ENCODE measurements around the gene CCDC88C. TPM values are rescaled to one million over a fixed set of nuclear protein-coding genes. Genes with fewer than 3 reads are reported as not detected.
A peak's percentile ranks its signal among the peaks of the same experiment; 100 is the strongest.

Gene CCDC88C
- total and polyA plus RNA-seq, 2 experiments from 2014 or later, result 23.6 to 60.7 TPM

DNA sequence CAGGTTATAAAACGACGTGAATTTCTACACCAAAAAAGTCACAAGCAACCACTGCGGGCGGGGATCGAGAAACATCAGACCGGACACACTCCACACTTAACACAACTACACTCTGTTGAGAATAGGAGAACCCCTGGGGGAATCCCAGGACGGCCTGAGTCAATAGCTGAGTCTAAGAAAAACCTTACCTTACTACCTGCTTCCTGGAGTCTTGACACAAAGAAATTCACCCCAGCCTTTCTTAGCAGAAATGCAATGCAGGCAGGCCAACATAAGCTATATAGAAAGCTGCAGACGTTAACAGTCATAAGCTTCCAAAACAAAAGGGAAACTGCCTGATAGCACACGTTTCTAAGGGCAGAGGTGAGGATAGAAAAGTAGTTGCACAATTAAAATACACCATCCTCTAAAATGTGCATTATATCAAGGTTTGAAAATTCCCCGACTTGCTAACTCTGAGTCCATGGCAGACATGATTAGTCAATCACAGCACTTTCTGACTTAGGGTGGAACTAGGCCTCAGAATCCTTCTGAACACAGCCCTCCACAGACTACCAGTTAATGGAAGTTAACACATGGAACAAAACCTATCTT lies 68.0 kb downstream of the CCDC88C start:
- no peaks in the 10 kb centered on the region for H3K9me2 ChIP-seq (ENCODE audit: insufficient read depth)
- Mint-ChIP-seq H3K27ac (peak overlapping the region; percentile 63), H3K9me3 (no peaks in the 10 kb centered on the region), H3K36me3 (ENCODE audit: low read depth) (no peaks in the 10 kb centered on the region), H3K4me3 (no peak overlapping the region), H3K4me1 (peaks cover 51% of the 10 kb centered on the region), H3K27me3 (ENCODE audit: insufficient read depth, low read depth, poor library complexity) (peaks cover 2% of the 10 kb centered on the region)
- H3K27ac ChIP-seq (ENCODE audit: low read depth), result peak overlapping the region; percentile 81
- H3F3A ChIP-seq (replicated peaks; ENCODE audit: low read depth), result no peaks in the 10 kb centered on the region
- DNase-seq (ENCODE audit: low spot score), result no peak
- no peaks in the 10 kb centered on the region for H3K27me3 ChIP-seq (ENCODE audit: insufficient read depth)
- TF ChIP-seq JUNB (IDR thresholded peaks at IDR 0.05; ENCODE audit: unreplicated experiment) (no peak), EZH2phosphoT487 (IDR thresholded peaks at IDR 0.05; ENCODE audit: unreplicated experiment) (no peak), CREB1 (CRISPR knock-in tag; IDR thresholded peaks at IDR 0.05; ENCODE audit: low read depth) (no peak), ZNF331 (CRISPR knock-in tag; IDR thresholded peaks at IDR 0.05; ENCODE audit: low read depth) (no peak), EZH2 (IDR thresholded peaks at IDR 0.05; ENCODE audit: low read depth, unreplicated experiment) (no peak), NANOG (IDR thresholded peaks at IDR 0.05; ENCODE audit: borderline replicate concordance) (no peak), ZNF114 (CRISPR knock-in tag; IDR thresholded peaks at IDR 0.05) (no peak), STAT1 (IDR thresholded peaks at IDR 0.05; ENCODE audit: unreplicated experiment) (no peak)
- TF ChIP-seq, protein P1, sequence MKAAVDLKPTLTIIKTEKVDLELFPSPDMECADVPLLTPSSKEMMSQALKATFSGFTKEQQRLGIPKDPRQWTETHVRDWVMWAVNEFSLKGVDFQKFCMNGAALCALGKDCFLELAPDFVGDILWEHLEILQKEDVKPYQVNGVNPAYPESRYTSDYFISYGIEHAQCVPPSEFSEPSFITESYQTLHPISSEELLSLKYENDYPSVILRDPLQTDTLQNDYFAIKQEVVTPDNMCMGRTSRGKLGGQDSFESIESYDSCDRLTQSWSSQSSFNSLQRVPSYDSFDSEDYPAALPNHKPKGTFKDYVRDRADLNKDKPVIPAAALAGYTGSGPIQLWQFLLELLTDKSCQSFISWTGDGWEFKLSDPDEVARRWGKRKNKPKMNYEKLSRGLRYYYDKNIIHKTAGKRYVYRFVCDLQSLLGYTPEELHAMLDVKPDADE (IDR thresholded peaks at IDR 0.05), result no peak
- TF ChIP-seq, protein P2, sequence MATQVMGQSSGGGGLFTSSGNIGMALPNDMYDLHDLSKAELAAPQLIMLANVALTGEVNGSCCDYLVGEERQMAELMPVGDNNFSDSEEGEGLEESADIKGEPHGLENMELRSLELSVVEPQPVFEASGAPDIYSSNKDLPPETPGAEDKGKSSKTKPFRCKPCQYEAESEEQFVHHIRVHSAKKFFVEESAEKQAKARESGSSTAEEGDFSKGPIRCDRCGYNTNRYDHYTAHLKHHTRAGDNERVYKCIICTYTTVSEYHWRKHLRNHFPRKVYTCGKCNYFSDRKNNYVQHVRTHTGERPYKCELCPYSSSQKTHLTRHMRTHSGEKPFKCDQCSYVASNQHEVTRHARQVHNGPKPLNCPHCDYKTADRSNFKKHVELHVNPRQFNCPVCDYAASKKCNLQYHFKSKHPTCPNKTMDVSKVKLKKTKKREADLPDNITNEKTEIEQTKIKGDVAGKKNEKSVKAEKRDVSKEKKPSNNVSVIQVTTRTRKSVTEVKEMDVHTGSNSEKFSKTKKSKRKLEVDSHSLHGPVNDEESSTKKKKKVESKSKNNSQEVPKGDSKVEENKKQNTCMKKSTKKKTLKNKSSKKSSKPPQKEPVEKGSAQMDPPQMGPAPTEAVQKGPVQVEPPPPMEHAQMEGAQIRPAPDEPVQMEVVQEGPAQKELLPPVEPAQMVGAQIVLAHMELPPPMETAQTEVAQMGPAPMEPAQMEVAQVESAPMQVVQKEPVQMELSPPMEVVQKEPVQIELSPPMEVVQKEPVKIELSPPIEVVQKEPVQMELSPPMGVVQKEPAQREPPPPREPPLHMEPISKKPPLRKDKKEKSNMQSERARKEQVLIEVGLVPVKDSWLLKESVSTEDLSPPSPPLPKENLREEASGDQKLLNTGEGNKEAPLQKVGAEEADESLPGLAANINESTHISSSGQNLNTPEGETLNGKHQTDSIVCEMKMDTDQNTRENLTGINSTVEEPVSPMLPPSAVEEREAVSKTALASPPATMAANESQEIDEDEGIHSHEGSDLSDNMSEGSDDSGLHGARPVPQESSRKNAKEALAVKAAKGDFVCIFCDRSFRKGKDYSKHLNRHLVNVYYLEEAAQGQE (IDR thresholded peaks at IDR 0.05; ENCODE audit: unreplicated experiment), result no peak
- TF ChIP-seq, protein P3, sequence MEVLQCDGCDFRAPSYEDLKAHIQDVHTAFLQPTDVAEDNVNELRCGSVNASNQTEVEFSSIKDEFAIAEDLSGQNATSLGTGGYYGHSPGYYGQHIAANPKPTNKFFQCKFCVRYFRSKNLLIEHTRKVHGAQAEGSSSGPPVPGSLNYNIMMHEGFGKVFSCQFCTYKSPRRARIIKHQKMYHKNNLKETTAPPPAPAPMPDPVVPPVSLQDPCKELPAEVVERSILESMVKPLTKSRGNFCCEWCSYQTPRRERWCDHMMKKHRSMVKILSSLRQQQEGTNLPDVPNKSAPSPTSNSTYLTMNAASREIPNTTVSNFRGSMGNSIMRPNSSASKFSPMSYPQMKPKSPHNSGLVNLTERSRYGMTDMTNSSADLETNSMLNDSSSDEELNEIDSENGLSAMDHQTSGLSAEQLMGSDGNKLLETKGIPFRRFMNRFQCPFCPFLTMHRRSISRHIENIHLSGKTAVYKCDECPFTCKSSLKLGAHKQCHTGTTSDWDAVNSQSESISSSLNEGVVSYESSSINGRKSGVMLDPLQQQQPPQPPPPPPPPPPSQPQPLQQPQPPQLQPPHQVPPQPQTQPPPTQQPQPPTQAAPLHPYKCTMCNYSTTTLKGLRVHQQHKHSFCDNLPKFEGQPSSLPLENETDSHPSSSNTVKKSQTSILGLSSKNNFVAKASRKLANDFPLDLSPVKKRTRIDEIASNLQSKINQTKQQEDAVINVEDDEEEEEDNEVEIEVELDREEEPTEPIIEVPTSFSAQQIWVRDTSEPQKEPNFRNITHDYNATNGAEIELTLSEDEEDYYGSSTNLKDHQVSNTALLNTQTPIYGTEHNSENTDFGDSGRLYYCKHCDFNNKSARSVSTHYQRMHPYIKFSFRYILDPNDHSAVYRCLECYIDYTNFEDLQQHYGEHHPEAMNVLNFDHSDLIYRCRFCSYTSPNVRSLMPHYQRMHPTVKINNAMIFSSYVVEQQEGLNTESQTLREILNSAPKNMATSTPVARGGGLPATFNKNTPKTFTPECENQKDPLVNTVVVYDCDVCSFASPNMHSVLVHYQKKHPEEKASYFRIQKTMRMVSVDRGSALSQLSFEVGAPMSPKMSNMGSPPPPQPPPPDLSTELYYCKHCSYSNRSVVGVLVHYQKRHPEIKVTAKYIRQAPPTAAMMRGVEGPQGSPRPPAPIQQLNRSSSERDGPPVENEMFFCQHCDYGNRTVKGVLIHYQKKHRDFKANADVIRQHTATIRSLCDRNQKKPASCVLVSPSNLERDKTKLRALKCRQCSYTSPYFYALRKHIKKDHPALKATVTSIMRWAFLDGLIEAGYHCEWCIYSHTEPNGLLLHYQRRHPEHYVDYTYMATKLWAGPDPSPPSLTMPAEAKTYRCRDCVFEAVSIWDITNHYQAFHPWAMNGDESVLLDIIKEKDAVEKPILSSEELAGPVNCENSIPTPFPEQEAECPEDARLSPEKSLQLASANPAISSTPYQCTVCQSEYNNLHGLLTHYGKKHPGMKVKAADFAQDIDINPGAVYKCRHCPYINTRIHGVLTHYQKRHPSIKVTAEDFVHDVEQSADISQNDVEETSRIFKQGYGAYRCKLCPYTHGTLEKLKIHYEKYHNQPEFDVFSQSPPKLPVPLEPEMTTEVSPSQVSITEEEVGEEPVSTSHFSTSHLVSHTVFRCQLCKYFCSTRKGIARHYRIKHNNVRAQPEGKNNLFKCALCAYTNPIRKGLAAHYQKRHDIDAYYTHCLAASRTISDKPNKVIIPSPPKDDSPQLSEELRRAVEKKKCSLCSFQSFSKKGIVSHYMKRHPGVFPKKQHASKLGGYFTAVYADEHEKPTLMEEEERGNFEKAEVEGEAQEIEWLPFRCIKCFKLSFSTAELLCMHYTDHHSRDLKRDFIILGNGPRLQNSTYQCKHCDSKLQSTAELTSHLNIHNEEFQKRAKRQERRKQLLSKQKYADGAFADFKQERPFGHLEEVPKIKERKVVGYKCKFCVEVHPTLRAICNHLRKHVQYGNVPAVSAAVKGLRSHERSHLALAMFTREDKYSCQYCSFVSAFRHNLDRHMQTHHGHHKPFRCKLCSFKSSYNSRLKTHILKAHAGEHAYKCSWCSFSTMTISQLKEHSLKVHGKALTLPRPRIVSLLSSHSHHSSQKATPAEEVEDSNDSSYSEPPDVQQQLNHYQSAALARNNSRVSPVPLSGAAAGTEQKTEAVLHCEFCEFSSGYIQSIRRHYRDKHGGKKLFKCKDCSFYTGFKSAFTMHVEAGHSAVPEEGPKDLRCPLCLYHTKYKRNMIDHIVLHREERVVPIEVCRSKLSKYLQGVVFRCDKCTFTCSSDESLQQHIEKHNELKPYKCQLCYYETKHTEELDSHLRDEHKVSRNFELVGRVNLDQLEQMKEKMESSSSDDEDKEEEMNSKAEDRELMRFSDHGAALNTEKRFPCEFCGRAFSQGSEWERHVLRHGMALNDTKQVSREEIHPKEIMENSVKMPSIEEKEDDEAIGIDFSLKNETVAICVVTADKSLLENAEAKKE (CRISPR knock-in tag; IDR thresholded peaks at IDR 0.05), result no peak
- TF ChIP-seq, protein P4, sequence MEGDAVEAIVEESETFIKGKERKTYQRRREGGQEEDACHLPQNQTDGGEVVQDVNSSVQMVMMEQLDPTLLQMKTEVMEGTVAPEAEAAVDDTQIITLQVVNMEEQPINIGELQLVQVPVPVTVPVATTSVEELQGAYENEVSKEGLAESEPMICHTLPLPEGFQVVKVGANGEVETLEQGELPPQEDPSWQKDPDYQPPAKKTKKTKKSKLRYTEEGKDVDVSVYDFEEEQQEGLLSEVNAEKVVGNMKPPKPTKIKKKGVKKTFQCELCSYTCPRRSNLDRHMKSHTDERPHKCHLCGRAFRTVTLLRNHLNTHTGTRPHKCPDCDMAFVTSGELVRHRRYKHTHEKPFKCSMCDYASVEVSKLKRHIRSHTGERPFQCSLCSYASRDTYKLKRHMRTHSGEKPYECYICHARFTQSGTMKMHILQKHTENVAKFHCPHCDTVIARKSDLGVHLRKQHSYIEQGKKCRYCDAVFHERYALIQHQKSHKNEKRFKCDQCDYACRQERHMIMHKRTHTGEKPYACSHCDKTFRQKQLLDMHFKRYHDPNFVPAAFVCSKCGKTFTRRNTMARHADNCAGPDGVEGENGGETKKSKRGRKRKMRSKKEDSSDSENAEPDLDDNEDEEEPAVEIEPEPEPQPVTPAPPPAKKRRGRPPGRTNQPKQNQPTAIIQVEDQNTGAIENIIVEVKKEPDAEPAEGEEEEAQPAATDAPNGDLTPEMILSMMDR (conservative IDR thresholded peaks at IDR 0.05; ENCODE audit: low read depth in 2 of 2), result no peak
- peak; percentile 24 for ATAC-seq
- H3K4me1 ChIP-seq (ENCODE audit: insufficient read depth), result peaks cover 32% of the 10 kb centered on the region
- H3K36me3 ChIP-seq (ENCODE audit: insufficient read depth), result no peaks in the 10 kb centered on the region
- no peak overlapping the region for H3K4me2 ChIP-seq
- H2AFZ ChIP-seq, result no peak overlapping the region
- peaks cover 61% of the 10 kb centered on the region for H3K79me2 ChIP-seq (replicated peaks; ENCODE audit: insufficient read depth)
- no peak overlapping the region for H3K4me3 ChIP-seq
- H4K20me1 ChIP-seq (replicated peaks; ENCODE audit: insufficient read depth), result peaks cover 12% of the 10 kb centered on the region
